ENCODE measurements around the gene SCYL3. TPM values are rescaled to one million over a fixed set of nuclear protein-coding genes. Genes with fewer than 3 reads are reported as not detected.

Gene SCYL3, protein sequence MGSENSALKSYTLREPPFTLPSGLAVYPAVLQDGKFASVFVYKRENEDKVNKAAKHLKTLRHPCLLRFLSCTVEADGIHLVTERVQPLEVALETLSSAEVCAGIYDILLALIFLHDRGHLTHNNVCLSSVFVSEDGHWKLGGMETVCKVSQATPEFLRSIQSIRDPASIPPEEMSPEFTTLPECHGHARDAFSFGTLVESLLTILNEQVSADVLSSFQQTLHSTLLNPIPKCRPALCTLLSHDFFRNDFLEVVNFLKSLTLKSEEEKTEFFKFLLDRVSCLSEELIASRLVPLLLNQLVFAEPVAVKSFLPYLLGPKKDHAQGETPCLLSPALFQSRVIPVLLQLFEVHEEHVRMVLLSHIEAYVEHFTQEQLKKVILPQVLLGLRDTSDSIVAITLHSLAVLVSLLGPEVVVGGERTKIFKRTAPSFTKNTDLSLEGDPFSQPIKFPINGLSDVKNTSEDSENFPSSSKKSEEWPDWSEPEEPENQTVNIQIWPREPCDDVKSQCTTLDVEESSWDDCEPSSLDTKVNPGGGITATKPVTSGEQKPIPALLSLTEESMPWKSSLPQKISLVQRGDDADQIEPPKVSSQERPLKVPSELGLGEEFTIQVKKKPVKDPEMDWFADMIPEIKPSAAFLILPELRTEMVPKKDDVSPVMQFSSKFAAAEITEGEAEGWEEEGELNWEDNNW
- 5.9 and 7.7 TPM in 2 replicates for polyA plus RNA-seq (2012; rRNA removed)
- 5.7 and 6.1 TPM in 2 replicates for polyA plus RNA-seq (2012; cell fraction: cytosol; rRNA removed)
- 11.6 and 15.3 TPM in 2 replicates for polyA plus RNA-seq (2012; cell fraction: nucleus; rRNA removed)

DNA sequence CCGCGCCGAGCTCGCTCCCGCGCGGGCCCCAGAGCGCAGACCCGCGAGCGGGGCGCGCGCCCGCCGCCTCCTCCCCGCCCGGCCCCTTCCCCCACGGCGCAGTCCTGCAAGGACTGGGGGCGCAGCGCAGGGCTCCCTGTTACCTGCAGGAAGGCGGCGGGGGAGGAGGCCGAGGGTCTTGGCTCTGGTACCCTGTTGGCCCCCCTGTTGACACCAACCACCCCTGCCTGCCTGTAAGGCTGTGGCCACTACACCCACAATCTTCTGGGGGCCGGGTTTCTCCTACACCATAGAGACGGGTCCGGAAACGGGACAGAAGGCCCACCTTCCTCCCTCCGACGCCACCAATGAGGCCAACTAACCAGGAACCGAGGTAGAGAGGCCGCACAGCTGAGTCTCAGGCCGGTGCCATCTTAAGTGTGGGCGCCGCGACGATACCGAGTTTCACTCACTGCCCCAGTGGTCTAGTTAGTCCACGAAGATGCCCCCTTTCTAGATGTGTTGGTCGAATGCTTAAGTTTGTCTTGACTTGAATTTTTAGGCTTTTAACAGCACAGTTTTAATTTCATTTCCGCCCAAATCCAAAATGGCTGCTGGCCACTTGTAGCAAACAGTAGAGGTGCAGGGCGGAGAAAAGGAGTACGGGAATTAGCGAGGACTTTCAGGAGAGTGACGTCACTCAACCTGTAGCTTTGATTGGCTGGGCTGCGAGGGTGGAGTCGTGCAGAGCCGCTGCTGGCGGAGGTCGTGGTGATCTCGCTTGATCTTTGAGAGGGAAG is at the start of gene SCYL3:
Gene SCYL3 (minus strand): TSS at position 252 of the 779 bp plus-strand sequence. CDS start 5,056 bp downstream, outside the sequence.
- Histone ChIP-seq H4K20me1 (ENCODE audit: insufficient read depth) (no peaks in the 10 kb centered on the region), H3K4me1 (ENCODE audit: control insufficient read depth in 1 of 2, insufficient read depth in 2 of 2, low read depth in 1 of 2, low read length in 1 of 2) (peaks cover 14 to 20% of the 10 kb centered on the region in 2 experiments; a peak in 3 of 4 replicates), H3K4me2 (peak within 1 kb of the TSS; percentile 80), H3F3A (replicated peaks; ENCODE audit: insufficient read depth) (peaks cover 5% of the 10 kb centered on the region), H3K4me3 (ENCODE audit: low read depth in 2 of 2, low read length in 1 of 2) (peak within 1 kb of the TSS; percentile 90 to 95), H3K9ac (peak within 1 kb of the TSS; percentile 98), H3K79me2 (ENCODE audit: insufficient read depth) (peaks cover 45% of the 10 kb centered on the region), H3K27ac (ENCODE audit: low read depth in 2 of 2, low read length in 1 of 2) (peak within 1 kb of the TSS; percentile 91 to 96), H3K27me3 (ENCODE audit: insufficient read depth) (no peaks in the 10 kb centered on the region), H2AFZ (ENCODE audit: low read depth) (peak within 1 kb of the TSS; percentile 99), H3K9me3 (no peaks in the 10 kb centered on the region), H3K36me3 (replicated peaks in 1 of 2; ENCODE audit: control insufficient read depth in 1 of 2, insufficient read depth in 2 of 2, low read length in 1 of 2) (no peaks in the 10 kb centered on the region), H3K9me2 (no peaks in the 10 kb centered on the region)
- 0% methylated on average over 31 of the region's 52 CpGs for WGBS (ENCODE audit: low lambda C conversion rate)
- POLR2A ChIA-PET: interaction anchor here (0.6 to 1.7 kb wide), 7 partner anchors 8 to 638 kb away, joined by 3 to 15 read pairs (median 5); partner anchors contain the start of genes GORAB, KIFAP3 and METTL18
- DNase-seq: peak; percentile 92
- CTCF ChIA-PET: interaction anchor here (0.6 to 1.4 kb wide), 3 partner anchors 21 to 111 kb away, joined by 3 to 5 read pairs (median 4); no protein-coding TSS in a partner anchor
- TF ChIP-seq, protein P1, sequence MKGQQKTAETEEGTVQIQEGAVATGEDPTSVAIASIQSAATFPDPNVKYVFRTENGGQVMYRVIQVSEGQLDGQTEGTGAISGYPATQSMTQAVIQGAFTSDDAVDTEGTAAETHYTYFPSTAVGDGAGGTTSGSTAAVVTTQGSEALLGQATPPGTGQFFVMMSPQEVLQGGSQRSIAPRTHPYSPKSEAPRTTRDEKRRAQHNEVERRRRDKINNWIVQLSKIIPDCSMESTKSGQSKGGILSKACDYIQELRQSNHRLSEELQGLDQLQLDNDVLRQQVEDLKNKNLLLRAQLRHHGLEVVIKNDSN (IDR thresholded peaks at IDR 0.05; ENCODE audit: borderline replicate concordance, low read depth): no peak
- no peak for TF ChIP-seq FOSL2 (IDR thresholded peaks at IDR 0.05; ENCODE audit: borderline replicate concordance, low read depth)
- no peak for TF ChIP-seq IRF3 (IDR thresholded peaks at IDR 0.05; ENCODE audit: low read depth, low read length)
- TF ChIP-seq EP300 (IDR thresholded peaks at IDR 0.05; ENCODE audit: borderline replicate concordance in 1 of 2, low read depth in 1 of 2, low read length in 1 of 2): peak; percentile 15 to 21; a peak in 1 of 4 replicates
- TF ChIP-seq ZBTB33 (IDR thresholded peaks at IDR 0.05; ENCODE audit: borderline replicate concordance, low read depth): peak; percentile 94
- TF ChIP-seq, protein P2, sequence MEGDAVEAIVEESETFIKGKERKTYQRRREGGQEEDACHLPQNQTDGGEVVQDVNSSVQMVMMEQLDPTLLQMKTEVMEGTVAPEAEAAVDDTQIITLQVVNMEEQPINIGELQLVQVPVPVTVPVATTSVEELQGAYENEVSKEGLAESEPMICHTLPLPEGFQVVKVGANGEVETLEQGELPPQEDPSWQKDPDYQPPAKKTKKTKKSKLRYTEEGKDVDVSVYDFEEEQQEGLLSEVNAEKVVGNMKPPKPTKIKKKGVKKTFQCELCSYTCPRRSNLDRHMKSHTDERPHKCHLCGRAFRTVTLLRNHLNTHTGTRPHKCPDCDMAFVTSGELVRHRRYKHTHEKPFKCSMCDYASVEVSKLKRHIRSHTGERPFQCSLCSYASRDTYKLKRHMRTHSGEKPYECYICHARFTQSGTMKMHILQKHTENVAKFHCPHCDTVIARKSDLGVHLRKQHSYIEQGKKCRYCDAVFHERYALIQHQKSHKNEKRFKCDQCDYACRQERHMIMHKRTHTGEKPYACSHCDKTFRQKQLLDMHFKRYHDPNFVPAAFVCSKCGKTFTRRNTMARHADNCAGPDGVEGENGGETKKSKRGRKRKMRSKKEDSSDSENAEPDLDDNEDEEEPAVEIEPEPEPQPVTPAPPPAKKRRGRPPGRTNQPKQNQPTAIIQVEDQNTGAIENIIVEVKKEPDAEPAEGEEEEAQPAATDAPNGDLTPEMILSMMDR (IDR thresholded peaks at IDR 0.05): no peak
- peak; percentile 62; the same call in 1 of the 2 replicates for TF ChIP-seq TAF1 (IDR thresholded peaks at IDR 0.05; ENCODE audit: borderline replicate concordance, low read depth, low read length)
- TF ChIP-seq, protein P3, sequence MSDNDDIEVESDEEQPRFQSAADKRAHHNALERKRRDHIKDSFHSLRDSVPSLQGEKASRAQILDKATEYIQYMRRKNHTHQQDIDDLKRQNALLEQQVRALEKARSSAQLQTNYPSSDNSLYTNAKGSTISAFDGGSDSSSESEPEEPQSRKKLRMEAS (IDR thresholded peaks at IDR 0.05; ENCODE audit: low read depth): peak; percentile 65
- TF ChIP-seq, protein P4, sequence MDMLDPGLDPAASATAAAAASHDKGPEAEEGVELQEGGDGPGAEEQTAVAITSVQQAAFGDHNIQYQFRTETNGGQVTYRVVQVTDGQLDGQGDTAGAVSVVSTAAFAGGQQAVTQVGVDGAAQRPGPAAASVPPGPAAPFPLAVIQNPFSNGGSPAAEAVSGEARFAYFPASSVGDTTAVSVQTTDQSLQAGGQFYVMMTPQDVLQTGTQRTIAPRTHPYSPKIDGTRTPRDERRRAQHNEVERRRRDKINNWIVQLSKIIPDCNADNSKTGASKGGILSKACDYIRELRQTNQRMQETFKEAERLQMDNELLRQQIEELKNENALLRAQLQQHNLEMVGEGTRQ (IDR thresholded peaks at IDR 0.05; ENCODE audit: borderline replicate concordance, low read depth, low read length): no peak
- TF ChIP-seq, protein P5, sequence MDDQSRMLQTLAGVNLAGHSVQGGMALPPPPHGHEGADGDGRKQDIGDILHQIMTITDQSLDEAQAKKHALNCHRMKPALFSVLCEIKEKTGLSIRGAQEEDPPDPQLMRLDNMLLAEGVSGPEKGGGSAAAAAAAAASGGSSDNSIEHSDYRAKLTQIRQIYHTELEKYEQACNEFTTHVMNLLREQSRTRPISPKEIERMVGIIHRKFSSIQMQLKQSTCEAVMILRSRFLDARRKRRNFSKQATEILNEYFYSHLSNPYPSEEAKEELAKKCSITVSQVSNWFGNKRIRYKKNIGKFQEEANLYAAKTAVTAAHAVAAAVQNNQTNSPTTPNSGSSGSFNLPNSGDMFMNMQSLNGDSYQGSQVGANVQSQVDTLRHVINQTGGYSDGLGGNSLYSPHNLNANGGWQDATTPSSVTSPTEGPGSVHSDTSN (IDR thresholded peaks at IDR 0.05): no peak
- peak; percentile 25; the same call in 1 of the 2 replicates for TF ChIP-seq TCF12 (IDR thresholded peaks at IDR 0.05)
- TF ChIP-seq YY1 (IDR thresholded peaks at IDR 0.05; ENCODE audit: low read depth): peak; percentile 100
- TF ChIP-seq RAD21 (IDR thresholded peaks at IDR 0.05; ENCODE audit: low read length): no peak
- peak; percentile 75 for TF ChIP-seq MXI1 (IDR thresholded peaks at IDR 0.05; ENCODE audit: low read depth, low read length)
- no peak for TF ChIP-seq FOXM1 (IDR thresholded peaks at IDR 0.05; ENCODE audit: low read depth)
- no peak for TF ChIP-seq RCOR1 (IDR thresholded peaks at IDR 0.05; ENCODE audit: low read length)
- TF ChIP-seq MEF2A (IDR thresholded peaks at IDR 0.05; ENCODE audit: borderline replicate concordance, low read depth): no peak
- no peak for TF ChIP-seq GATA2 (CRISPR knock-in tag; IDR thresholded peaks at IDR 0.05)
- TF ChIP-seq NRF1 (IDR thresholded peaks at IDR 0.05; ENCODE audit: low read depth, low read length): no peak
- no peak for TF ChIP-seq EZH2phosphoT487 (IDR thresholded peaks at IDR 0.05; ENCODE audit: borderline replicate concordance, low read depth)

Measured in SK-N-SH (cell line).